Endothelial cell (in vitro differentiated cells): ENCODE results near the gene CEBPB. TPM values are rescaled to one million over a fixed set of nuclear protein-coding genes. Genes with fewer than 3 reads are reported as not detected.

Experiments
- DNase-seq: peaks from one replicate; pipeline ENCODE4 v3.0.0; 2021; ENCODE audit warnings: low spot score
- H3K27ac Mint-ChIP-seq: one replicate; pipeline ENCODE4 v1.8.0; 2021; ENCODE audit warnings: mixed read lengths, inconsistent platforms; ENCODE audit not compliant: unreplicated experiment
- H3K27me3 Mint-ChIP-seq: one replicate; pipeline ENCODE4 v1.8.0; 2021; ENCODE audit warnings: mild to moderate bottlenecking, moderate library complexity, mixed read lengths, inconsistent platforms; ENCODE audit not compliant: unreplicated experiment
- H3K36me3 Mint-ChIP-seq: one replicate; pipeline ENCODE4 v1.8.0; 2021; ENCODE audit warnings: mild to moderate bottlenecking, low read depth, mixed read lengths, inconsistent platforms; ENCODE audit not compliant: unreplicated experiment
- H3K4me1 Mint-ChIP-seq: one replicate; pipeline ENCODE4 v1.8.0; 2021; ENCODE audit warnings: mild to moderate bottlenecking, mixed read lengths, inconsistent platforms; ENCODE audit not compliant: unreplicated experiment
- H3K4me3 Mint-ChIP-seq: one replicate; pipeline ENCODE4 v1.8.0; 2021; ENCODE audit warnings: mild to moderate bottlenecking, mixed read lengths, inconsistent platforms; ENCODE audit not compliant: unreplicated experiment
- H3K9me3 Mint-ChIP-seq: one replicate; pipeline ENCODE4 v1.8.0; 2021; ENCODE audit warnings: mixed read lengths, inconsistent platforms; ENCODE audit not compliant: unreplicated experiment
- long read RNA-seq: library from polyadenylated mRNA; unstranded; transcript quantifications from one replicate; pipeline ENCODE4 v2.0.0, GENCODE V29; 2020; ENCODE audit not compliant: unreplicated experiment
- total RNA-seq: library from RNA; stranded (reverse); fragmentation: NEBNext Ultra II Directional; extraction: Animal tissue kit (Norgen Biotek cat#: 25700); gene quantifications from one replicate; pipeline ENCODE4 v1.2.1, GENCODE V29; 2021; ENCODE audit not compliant: unreplicated experiment
- TF ChIP-seq, protein P1 (sequence below): fragments of 200-600 bp; sonication (generic); IDR thresholded peaks from one replicate; pipeline ENCODE4 v1.5.0; 2021; ENCODE audit warnings: antibody characterized with exemption; ENCODE audit not compliant: unreplicated experiment

Gene CEBPB
- total RNA-seq, result 28.1 TPM
- long read RNA-seq, transcript CEBPB-201 (1 exons, 1,956 nt), result major isoform, 5 of 5 reads
- long read RNA-seq, partial matches to known transcripts, result 0 of 5 reads
- long read RNA-seq, other reads (novel, unspliced or antisense), result 0 of 5 reads

- peaks cover 20% of the 10 kb centered on the region for H3K4me1 Mint-ChIP-seq
- H3K9me3 Mint-ChIP-seq, result no peaks in the 10 kb centered on the region
- H3K27ac Mint-ChIP-seq, result no peak within 1 kb of the TSS
- TF ChIP-seq, protein P1, sequence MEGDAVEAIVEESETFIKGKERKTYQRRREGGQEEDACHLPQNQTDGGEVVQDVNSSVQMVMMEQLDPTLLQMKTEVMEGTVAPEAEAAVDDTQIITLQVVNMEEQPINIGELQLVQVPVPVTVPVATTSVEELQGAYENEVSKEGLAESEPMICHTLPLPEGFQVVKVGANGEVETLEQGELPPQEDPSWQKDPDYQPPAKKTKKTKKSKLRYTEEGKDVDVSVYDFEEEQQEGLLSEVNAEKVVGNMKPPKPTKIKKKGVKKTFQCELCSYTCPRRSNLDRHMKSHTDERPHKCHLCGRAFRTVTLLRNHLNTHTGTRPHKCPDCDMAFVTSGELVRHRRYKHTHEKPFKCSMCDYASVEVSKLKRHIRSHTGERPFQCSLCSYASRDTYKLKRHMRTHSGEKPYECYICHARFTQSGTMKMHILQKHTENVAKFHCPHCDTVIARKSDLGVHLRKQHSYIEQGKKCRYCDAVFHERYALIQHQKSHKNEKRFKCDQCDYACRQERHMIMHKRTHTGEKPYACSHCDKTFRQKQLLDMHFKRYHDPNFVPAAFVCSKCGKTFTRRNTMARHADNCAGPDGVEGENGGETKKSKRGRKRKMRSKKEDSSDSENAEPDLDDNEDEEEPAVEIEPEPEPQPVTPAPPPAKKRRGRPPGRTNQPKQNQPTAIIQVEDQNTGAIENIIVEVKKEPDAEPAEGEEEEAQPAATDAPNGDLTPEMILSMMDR, result peak; percentile 94
- peaks cover 4% of the 10 kb centered on the region for H3K36me3 Mint-ChIP-seq
- peaks cover 8% of the 10 kb centered on the region for H3K27me3 Mint-ChIP-seq
- H3K4me3 Mint-ChIP-seq, result peak within 1 kb of the TSS; percentile 88
- peak; percentile 98 for DNase-seq
These were observed at the start of gene CEBPB for GRCh38 chr20:50190251-50191064. Gene CEBPB, plus strand, starts transcription at chr20:50190830. Its CDS starts 204 bp downstream, at chr20:50191034.

- H3K27ac Mint-ChIP-seq, result no peak overlapping the region
- DNase-seq, result no peak
- peaks cover 14% of the 10 kb centered on the region for H3K4me1 Mint-ChIP-seq
- H3K27me3 Mint-ChIP-seq, result peaks cover 3% of the 10 kb centered on the region
- TF ChIP-seq, protein P1, result no peak
- H3K36me3 Mint-ChIP-seq, result peaks cover 32% of the 10 kb centered on the region
- no peaks in the 10 kb centered on the region for H3K9me3 Mint-ChIP-seq
- no peak overlapping the region for H3K4me3 Mint-ChIP-seq
These were observed 49.5 kb upstream of the CEBPB start for GRCh38 chr20:50141018-50141675.

- DNase-seq, result no peak
- H3K4me3 Mint-ChIP-seq, result no peak overlapping the region
- no peak overlapping the region for H3K27ac Mint-ChIP-seq
- TF ChIP-seq, protein P1, result no peak
- H3K36me3 Mint-ChIP-seq, result peaks cover 33% of the 10 kb centered on the region
- peaks cover 3% of the 10 kb centered on the region for H3K27me3 Mint-ChIP-seq
- no peaks in the 10 kb centered on the region for H3K9me3 Mint-ChIP-seq
- peaks cover 23% of the 10 kb centered on the region for H3K4me1 Mint-ChIP-seq
These were observed 48.6 kb upstream of the CEBPB start for GRCh38 chr20:50141811-50142561.

- peaks cover 3% of the 10 kb centered on the region for H3K27me3 Mint-ChIP-seq
- H3K4me3 Mint-ChIP-seq, result peak overlapping the region; percentile 67
- no peak overlapping the region for H3K27ac Mint-ChIP-seq
- DNase-seq, result no peak
- TF ChIP-seq, protein P1, result no peak
- peaks cover 31% of the 10 kb centered on the region for H3K4me1 Mint-ChIP-seq
- H3K36me3 Mint-ChIP-seq, result peaks cover 30% of the 10 kb centered on the region
- no peaks in the 10 kb centered on the region for H3K9me3 Mint-ChIP-seq
These were observed 47.8 kb upstream of the CEBPB start for GRCh38 chr20:50142812-50143211.
